OCI-M2 (cell line): ENCODE results near the gene RNU5B-1.

Experiments used
- DNase-seq: peaks from one replicate; lab custom pipeline; 2025; ENCODE audit not compliant: unreplicated experiment; lab: John Stamatoyannopoulos, UW

The RNU5B-1 gene

GRCh38 chr15:65287520-65287855, 17.0 kb upstream of the RNU5B-1 start:
- DNase-seq = no peak

GRCh38 chr15:65289261-65289854, 15.1 kb upstream of the RNU5B-1 start:
- no peak for DNase-seq

GRCh38 chr15:65290228-65290627, 14.2 kb upstream of the RNU5B-1 start:
- no peak for DNase-seq

DNA sequence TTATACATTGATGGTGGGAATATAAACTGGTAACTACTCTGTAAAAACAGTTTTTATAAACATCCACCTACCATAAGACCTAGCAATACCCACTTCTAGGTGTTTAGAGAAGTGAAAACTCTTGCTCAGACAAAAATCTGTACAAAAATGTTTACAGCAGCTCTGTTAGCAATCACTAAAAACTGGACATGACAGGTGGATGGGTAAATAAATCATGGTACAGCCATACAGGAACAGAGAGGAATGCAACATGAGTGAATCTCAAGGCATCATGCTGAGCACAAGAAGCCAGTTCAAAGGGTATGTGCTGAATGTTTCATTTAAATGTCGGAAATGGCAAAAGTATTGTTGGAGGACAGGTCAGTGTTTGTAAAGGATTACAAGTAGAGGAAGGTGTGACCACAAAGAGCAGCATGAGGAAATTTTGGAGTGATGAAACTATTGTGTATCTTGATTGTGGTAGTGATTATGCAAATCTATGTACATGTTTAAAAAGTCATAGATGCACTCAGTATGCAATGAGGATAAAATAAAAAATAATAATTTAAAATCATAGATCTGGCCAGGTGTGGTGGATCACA, 11.4 kb upstream of the RNU5B-1 start:
- DNase-seq = no peak

GRCh38 chr15:65298731-65299130, 5.7 kb upstream of the RNU5B-1 start:
- DNase-seq = no peak

DNA sequence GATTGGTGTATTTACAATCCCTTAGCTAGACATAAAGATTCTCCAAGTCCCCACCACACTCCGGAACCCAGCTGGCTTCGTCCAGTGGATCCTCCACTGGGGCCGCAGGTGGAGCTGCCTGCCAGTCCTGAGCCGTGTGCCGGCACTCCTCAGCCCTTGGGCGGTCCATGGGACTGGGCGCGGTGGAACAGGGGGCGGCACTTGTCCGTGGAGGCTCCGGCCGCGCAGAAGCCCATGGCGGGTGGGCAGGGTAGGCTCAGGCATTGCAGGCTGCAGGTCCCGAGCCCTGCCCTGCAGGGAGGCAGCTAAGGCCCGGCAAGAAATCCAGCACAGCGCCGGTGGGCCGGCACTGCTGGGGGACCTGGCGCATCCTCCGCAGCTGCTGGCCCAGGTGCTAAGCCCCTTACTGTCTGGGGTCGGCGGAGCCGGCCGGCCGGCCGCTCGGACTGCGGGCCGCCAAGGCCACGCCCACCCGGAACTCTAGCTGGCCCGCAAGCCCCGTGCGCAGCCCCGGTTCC, 3.5 kb upstream of the RNU5B-1 start:
- no peak for DNase-seq

GRCh38 chr15:65302061-65302460, 2.4 kb upstream of the RNU5B-1 start:
- DNase-seq = no peak

DNA sequence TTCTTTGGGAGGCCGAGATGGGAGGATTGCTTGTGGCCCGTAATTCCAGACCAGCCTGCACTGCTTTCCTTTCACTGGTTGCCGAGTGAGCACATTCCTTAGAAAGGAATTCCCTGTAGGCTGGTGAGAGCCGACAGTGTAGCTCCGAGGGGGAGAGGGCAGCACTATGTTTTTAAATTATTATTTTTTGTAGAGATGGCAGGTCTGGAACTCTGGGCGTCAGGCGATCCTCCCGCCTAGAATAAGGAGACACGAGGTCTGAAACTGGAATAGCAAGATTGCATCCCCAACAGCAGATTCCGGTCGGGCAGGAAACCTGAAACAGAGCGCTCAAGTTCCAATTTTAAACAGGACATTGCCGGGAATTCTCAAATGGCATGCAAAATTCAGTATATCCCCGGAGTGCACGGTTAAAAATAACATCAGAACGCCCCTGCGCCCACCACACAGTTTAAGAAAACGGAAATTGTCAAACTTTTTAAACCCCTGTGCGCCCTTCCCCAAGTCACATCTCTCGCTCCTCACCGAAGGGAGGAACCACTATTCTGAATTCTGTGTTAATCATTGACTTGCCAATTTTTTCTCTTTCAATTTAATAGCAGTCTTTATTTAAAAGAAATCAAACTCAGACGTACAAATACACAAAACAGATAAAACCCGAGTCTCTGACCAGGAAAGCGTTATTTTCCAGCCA, 643 bp upstream of the RNU5B-1 start:
- no peak for DNase-seq

DNA sequence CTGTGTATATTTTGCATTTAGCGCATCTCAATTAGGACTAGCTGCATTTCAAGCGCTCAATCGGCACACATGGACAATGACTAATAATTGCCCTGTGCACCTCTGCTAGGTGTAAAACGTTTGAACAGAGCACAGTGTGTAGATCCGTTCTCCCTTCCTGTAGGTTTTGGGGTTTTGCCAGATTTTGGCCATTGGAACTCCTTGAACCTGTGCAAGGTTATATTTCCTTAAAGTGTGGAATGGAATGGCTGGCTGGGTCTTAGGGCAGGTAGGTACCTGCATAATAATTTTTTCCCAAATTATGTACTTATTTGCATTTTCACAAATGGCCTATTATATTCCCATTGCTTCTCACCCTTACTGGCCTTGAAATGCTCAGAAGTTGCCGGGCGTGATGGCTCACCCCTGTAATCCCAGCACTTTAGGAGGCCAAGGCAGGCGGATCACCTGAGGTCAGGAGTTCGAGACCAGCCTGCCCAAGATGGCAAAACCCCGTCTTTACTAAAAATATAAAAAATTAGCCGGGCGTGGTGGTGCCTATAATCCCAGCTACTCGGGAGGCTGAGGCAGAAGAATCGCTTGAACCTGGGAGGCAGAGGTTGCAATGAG, 777 bp downstream of the RNU5B-1 start:
- no peak for DNase-seq

GRCh38 chr15:65305776-65306175, 1.3 kb downstream of the RNU5B-1 start:
- no peak for DNase-seq

DNA sequence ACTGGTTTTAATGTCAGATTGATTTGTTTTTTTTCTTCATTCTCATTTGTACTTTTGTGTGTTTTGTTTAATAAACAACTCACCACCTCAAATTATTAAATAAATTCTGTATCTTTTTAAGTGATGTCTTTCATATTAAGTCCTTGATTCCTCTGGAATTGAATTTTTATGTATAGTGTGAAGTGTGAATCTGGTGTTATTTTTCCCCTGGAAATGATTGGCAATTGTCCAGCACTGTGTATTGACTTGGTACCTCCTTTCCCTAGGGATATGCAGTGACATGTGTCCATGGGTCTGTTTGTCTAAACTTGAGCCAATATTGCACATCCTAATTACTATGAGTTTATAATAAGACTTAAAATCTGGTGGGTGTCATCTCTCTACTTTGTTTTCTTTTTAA, 2.1 kb downstream of the RNU5B-1 start:
- DNase-seq = no peak

- no peak for DNase-seq
Measured at GRCh38 chr15:65307978-65308377, 3.5 kb downstream of the RNU5B-1 start.

DNA sequence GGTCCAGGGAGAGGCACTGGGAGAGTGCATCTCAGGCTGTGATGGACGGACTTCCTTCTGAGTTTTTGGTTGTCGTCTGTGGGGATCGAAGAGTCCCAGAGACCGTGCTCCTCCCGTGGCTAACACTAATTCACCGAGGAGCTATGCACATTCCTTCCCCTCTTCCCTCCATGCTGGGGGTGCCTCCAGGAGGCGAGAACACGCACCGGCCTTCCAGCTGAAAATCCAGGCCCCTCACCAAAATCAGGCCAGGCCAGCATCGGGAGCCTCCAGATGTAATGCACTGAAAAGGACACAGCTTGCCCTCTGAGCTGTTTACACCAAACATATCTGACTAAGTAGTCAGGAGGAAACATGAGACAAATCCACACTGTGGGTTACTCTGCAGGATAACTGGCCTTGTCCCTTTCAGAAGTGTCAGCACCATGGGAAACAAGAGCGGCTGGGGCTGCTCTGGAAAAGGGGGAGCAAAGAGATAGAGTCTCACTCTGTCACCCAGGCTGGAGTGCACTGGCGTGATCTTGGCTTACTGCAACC, 5.5 kb downstream of the RNU5B-1 start:
- no peak for DNase-seq

GRCh38 chr15:65310431-65311137, 6.1 kb downstream of the RNU5B-1 start:
- no peak for DNase-seq

GRCh38 chr15:65311760-65312159, 7.3 kb downstream of the RNU5B-1 start:
- no peak for DNase-seq

DNA sequence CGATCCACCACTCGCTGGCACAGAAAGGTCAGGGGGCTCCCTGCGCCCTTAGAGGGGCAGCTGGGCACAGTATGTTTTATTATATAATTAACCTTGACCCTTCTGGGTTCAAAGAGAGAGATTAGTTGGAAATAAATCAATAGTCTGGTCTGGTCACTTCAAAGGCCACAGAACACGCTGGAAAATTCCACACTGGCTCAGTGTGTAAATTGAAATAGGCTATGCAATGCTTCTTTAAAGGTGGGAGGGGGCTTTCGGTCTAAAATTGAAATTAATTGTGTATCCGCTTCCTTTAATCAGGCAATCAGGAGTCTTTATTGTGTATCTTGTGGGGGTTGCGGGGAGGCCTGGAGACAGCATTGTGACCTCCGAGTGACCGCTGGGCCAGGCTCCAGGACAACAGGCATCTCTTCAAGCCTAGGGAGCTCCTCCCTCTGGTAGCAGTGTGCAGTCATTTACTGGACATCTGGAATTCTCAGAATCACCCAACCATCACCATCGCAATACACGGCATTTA, 8.0 kb downstream of the RNU5B-1 start:
- no peak for DNase-seq

DNA sequence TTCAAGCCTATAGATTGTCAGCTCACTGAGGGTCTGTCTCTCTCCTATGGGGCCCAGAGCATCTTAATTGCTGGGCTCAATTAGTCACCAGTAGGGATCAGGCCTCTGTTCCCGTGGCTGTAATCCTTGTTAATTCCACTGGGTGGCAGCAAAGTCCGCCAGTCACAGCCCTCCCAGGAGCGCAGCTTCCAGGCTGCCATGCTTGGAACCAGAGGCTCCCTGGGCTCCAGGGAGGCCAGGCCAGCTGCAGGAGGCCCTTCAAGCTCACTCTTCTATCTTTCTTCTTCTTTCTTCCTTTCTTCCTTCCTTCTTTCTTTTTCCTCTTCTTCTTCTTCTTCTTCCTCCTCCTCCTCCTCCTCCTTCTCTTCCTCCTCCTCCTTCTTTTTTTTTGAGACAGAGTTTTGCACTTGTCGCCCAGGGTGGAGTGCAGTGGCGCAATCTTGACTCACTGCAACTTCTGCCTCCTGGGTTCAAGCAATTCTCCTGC, 14.4 kb downstream of the RNU5B-1 start:
- no peak for DNase-seq

DNA sequence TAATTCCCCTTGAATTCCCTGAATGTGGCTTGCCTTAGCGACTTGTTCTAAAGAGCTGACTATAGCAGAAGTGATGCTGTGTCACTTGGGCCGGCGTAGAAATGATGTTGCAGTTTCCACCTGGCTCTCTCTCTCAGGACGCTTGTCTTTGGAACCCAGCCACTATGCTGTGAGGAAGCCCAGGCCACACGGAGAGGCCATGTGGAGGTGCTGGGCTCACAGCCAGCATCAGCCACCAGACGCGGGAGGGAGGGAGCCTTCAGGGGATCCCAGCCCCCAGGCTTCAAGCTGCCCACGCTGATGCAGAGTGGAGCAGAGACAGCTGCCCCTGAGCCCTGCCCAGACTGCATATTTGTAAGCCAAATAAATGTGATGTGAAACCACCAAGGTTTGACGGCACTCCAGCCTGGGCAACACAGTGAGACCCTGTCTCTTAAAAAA, 18.6 kb downstream of the RNU5B-1 start:
- DNase-seq = no peak

- no peak for DNase-seq
Measured at GRCh38 chr15:65326117-65326526, 21.6 kb downstream of the RNU5B-1 start.

DNA sequence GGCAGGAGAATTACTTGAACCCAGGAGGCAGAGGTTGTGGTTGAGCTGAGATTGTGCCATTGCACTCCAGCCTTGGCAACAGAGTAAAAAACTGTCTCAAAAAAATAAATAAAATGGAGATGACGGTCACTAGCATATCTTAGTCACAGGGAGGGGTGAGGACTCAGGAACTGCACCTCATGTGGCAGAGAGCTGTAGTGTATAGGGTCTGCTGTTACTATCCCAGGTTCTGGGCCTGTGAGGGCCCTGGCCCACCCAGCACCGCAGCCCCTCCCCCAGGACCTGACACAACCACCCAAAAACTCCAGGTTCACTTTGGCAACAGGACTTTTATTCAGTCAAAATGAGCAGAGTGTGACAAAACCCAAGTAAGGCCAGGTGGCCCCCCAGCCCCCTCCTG, 22.3 kb downstream of the RNU5B-1 start:
- no peak for DNase-seq
